Stomach (tissue), 9 donors: ENCODE data around the gene PDE4B. TPM values are rescaled to one million over a fixed set of nuclear protein-coding genes. Genes with fewer than 3 reads are reported as not detected.

Experiments used
- DNase-seq, 2 donors: peaks; one replicate each; pipeline versions ENCODE4 v3.0.0 to v3.0.0-alpha.2; 2013 to 2019
- H3K27ac ChIP-seq, 5 donors: fragments of 200-600 bp in 4 of 5; sonication (generic) in 4 of 5; one replicate each; pipeline ENCODE4 v1.5.1; 2013 to 2019; ENCODE audit warnings: mild to moderate bottlenecking in 1 of 5, moderate library complexity in 1 of 5
- H3K27me3 ChIP-seq, 3 donors: fragments of 200-600 bp; sonication (generic); one replicate each; pipeline ENCODE4 v1.5.1; 2017 to 2019; ENCODE audit warnings: mixed run types in 1 of 3
- H3K36me3 ChIP-seq, 4 donors: fragments of 200-600 bp; sonication (generic); 1 replicate in 3 of 4; 2 replicates in 1 of 4; pipeline ENCODE4 v1.5.1; 2016 to 2019
- H3K4me1 ChIP-seq, 4 donors: fragments of 200-600 bp; sonication (generic); one replicate each; pipeline ENCODE4 v1.5.1; 2016 to 2019
- H3K4me3 ChIP-seq, 4 donors: fragments of 200-600 bp; sonication (generic) in 3 of 4; one replicate each; pipeline ENCODE4 v1.5.1; 2016 to 2019; ENCODE audit warnings: mild to moderate bottlenecking in 1 of 4
- H3K9me3 ChIP-seq, 4 donors: fragments of 200-600 bp; sonication (generic); one replicate each; pipeline ENCODE4 v1.5.1; 2016 to 2019
- CTCF ChIP-seq, 7 experiments: fragments of 450-650 bp in 4 of 7; fragments of 200-600 bp in 3 of 7; sonication (generic) in 3 of 7; IDR thresholded peaks; one replicate each; pipeline ENCODE4 v1.5.1; 2016 to 2019; ENCODE audit warnings: antibody characterized with exemption in 7 of 7, control low read depth in 2 of 7, mild to moderate bottlenecking in 1 of 7
- EP300 ChIP-seq: sonication (generic); formaldehyde crosslinking; IDR thresholded peaks from one replicate; pipeline ENCODE4 v1.6.1; 2017; ENCODE audit warnings: antibody characterized with exemption
- POLR2A ChIP-seq, 4 donors: fragments of 450-650 bp; IDR thresholded peaks; one replicate each; pipeline ENCODE4 v1.6.1; 2016; ENCODE audit warnings: antibody characterized with exemption in 4 of 4, control low read depth in 2 of 4, mild to moderate bottlenecking in 1 of 4, moderate library complexity in 1 of 4
- POLR2AphosphoS5 ChIP-seq, 3 donors: sonication (generic); formaldehyde crosslinking; IDR thresholded peaks; one replicate each; pipeline ENCODE4 v1.6.1; 2016; ENCODE audit warnings: antibody characterized with exemption in 3 of 3
- WGBS, 5 donors: extraction: QIAGEN DNeasy Blood & Tissue Kit in 3 of 5; methylation state at CpG; one replicate each; pipeline versions ENCODE4 v1.1.5 to v1.1.7; 2013 to 2018; 5-methylcytosine and 5-hydroxymethylcytosine counted together
- intact Hi-C: fragments of 100-400 bp; cut with DNase I; formaldehyde crosslinking; loops from one replicate; pipeline ENCODE4 v1.15.1; 2023; ENCODE audit warnings: low total_unique reads
- polyA plus RNA-seq, 3 donors: library from polyadenylated mRNA; stranded (reverse); fragments of 200-250 nt; gene quantifications; one replicate each; pipeline ENCODE4 v1.2.3, GENCODE V29; 2013
- total RNA-seq, 5 donors: library from RNA; depleted of rRNA; stranded (reverse); fragments of >200 nt; gene quantifications; one replicate each; pipeline versions ENCODE4 v1.1.0 to v1.2.3, GENCODE V29; 2014 to 2016
- donor health status: healthy with polysubstance abuse.
- donor health status: Bipolar disorder and iron deficiency.
- donor health status: healthy.

The PDE4B gene
- total and polyA plus RNA-seq, 8 donors: 0.45 to 34.3 (median 3.2) TPM

GRCh38 chr1:66223681-66224080 is 431.0 kb downstream of the PDE4B start:
- DNase-seq: no peak
- no peak overlapping the region for H3K4me3 ChIP-seq
- no peak for TF ChIP-seq POLR2A (IDR thresholded peaks at IDR 0.05)
- no peak for TF ChIP-seq EP300
- no peak for TF ChIP-seq CTCF (IDR thresholded peaks at IDR 0.05)
- TF ChIP-seq POLR2AphosphoS5 (IDR thresholded peaks at IDR 0.05): no peak
- WGBS, 5 donors: 78 to 85% (median 83%) methylated on average over 3 of the region's 3 CpGs
- intact Hi-C loops: no loop called here
- H3K27ac ChIP-seq: no peak overlapping the region
- no peaks in the 10 kb centered on the region for H3K4me1 ChIP-seq
- no peaks in the 10 kb centered on the region for H3K36me3 ChIP-seq
- H3K27me3 ChIP-seq: no peaks in the 10 kb centered on the region
- H3K9me3 ChIP-seq: no peaks in the 10 kb centered on the region

- TF ChIP-seq EP300 (no peak), CTCF (IDR thresholded peaks at IDR 0.05) (no peak), POLR2A (IDR thresholded peaks at IDR 0.05) (no peak), POLR2AphosphoS5 (IDR thresholded peaks at IDR 0.05) (no peak)
- Histone ChIP-seq H3K27me3 (no peaks in the 10 kb centered on the region), H3K4me3 (no peak overlapping the region), H3K27ac (no peak overlapping the region), H3K36me3 (no peaks in the 10 kb centered on the region), H3K4me1 (no peaks in the 10 kb centered on the region), H3K9me3 (no peaks in the 10 kb centered on the region)
- intact Hi-C loops: no loop called here
- 89 to 97% (median 92%) methylated on average over 4 of the region's 4 CpGs for WGBS, 5 donors
- no peak for DNase-seq
Measured at GRCh38 chr1:66226985-66227384, 434.3 kb downstream of the PDE4B start.

- no peak for DNase-seq
- H3K4me3 ChIP-seq: no peak overlapping the region
- TF ChIP-seq CTCF (IDR thresholded peaks at IDR 0.05) (no peak), EP300 (no peak), POLR2A (IDR thresholded peaks at IDR 0.05) (no peak), POLR2AphosphoS5 (IDR thresholded peaks at IDR 0.05) (no peak)
- H3K36me3 ChIP-seq: no peaks in the 10 kb centered on the region
- no peaks in the 10 kb centered on the region for H3K4me1 ChIP-seq
- no peak overlapping the region for H3K27ac ChIP-seq
- intact Hi-C loops: no loop called here
- no peaks in the 10 kb centered on the region for H3K9me3 ChIP-seq
- H3K27me3 ChIP-seq: no peaks in the 10 kb centered on the region
- 89 to 100% (median 95%) methylated on average over 2 of the region's 2 CpGs for WGBS, 5 donors
Measured at GRCh38 chr1:66227966-66228365, 435.3 kb downstream of the PDE4B start.

GRCh38 chr1:66231217-66231616 is 438.5 kb downstream of the PDE4B start:
- TF ChIP-seq EP300 (no peak), POLR2A (IDR thresholded peaks at IDR 0.05) (no peak), CTCF (IDR thresholded peaks at IDR 0.05) (no peak), POLR2AphosphoS5 (IDR thresholded peaks at IDR 0.05) (no peak)
- H3K27ac ChIP-seq: no peak overlapping the region
- H3K9me3 ChIP-seq: no peaks in the 10 kb centered on the region
- intact Hi-C loops: no loop called here
- no peaks in the 10 kb centered on the region for H3K36me3 ChIP-seq
- no peak for DNase-seq
- H3K4me3 ChIP-seq: no peak overlapping the region
- H3K27me3 ChIP-seq: no peaks in the 10 kb centered on the region
- H3K4me1 ChIP-seq: no peaks in the 10 kb centered on the region
